Inflammatory macrophage (primary cell): ENCODE results near the gene CEP97.

ENCODE experiments used
- DNase-seq, 2 donors: peaks; one replicate each; pipeline ENCODE4 v3.0.0-alpha.2; 2020 to 2022

Gene CEP97

GRCh38 chr3:101813817-101814440 is 89.5 kb downstream of the CEP97 start:
- DNase-seq: peak; percentile 38 to 71

GRCh38 chr3:101814835-101815234 is 90.4 kb downstream of the CEP97 start:
- DNase-seq: no peak

GRCh38 chr3:101816215-101817149 is 92.1 kb downstream of the CEP97 start:
- DNase-seq: no peak

GRCh38 chr3:101817992-101818391 is 93.6 kb downstream of the CEP97 start:
- no peak for DNase-seq

- DNase-seq: peak; percentile 44 to 75
Observed at GRCh38 chr3:101819649-101820206, 95.3 kb downstream of the CEP97 start.
